H9 (cell line): ENCODE measurements around the gene SLC2A8. TPM values are rescaled to one million over a fixed set of nuclear protein-coding genes. Genes with fewer than 3 reads are reported as not detected.

Source experiments
- DNase-seq: peaks from one replicate; pipeline ENCODE4 v3.0.0-alpha.2; 2017
- H2AFZ ChIP-seq: one replicate; pipeline ENCODE4 v1.6.1; 2013; ENCODE audit warnings: mild to moderate bottlenecking, low read length, control low read depth, moderate library complexity
- H2AK5ac ChIP-seq: 2 replicates; pipeline ENCODE4 v1.6.1; 2013; ENCODE audit warnings: low read length, control low read depth, mixed read lengths; ENCODE audit not compliant: insufficient read length
- H2BK120ac ChIP-seq: one replicate; pipeline ENCODE4 v1.6.1; 2013; ENCODE audit warnings: low read depth, mild to moderate bottlenecking, low read length, control low read depth, inconsistent platforms; ENCODE audit not compliant: poor library complexity, severe bottlenecking
- H2BK12ac ChIP-seq: 2 replicates; pipeline ENCODE4 v1.6.1; 2013; ENCODE audit warnings: low read length, control low read depth, mixed read lengths, low read depth; ENCODE audit not compliant: insufficient read length
- H2BK15ac ChIP-seq: 2 replicates; pipeline ENCODE4 v1.6.1; 2013; ENCODE audit warnings: low read depth, low read length, control low read depth
- H2BK20ac ChIP-seq: one replicate; pipeline ENCODE4 v1.6.1; 2013; ENCODE audit warnings: low read depth, mild to moderate bottlenecking, low read length, control low read depth, inconsistent platforms; ENCODE audit not compliant: poor library complexity, severe bottlenecking
- H2BK5ac ChIP-seq: 2 replicates; pipeline ENCODE4 v1.6.1; 2013; ENCODE audit warnings: low read length, control low read depth, mixed read lengths; ENCODE audit not compliant: insufficient read length
- H3K14ac ChIP-seq: 2 replicates; pipeline ENCODE4 v1.6.1; 2013; ENCODE audit warnings: low read length, control low read depth; ENCODE audit not compliant: insufficient read depth
- H3K18ac ChIP-seq: 2 replicates; pipeline ENCODE4 v1.6.1; 2013; ENCODE audit warnings: low read depth, mild to moderate bottlenecking, mixed read lengths, low read length, control low read depth; ENCODE audit not compliant: insufficient read length
- H3K23ac ChIP-seq: 2 replicates; pipeline ENCODE4 v1.6.1; 2013; ENCODE audit warnings: low read length, control low read depth, mixed read lengths, low read depth; ENCODE audit not compliant: insufficient read length
- H3K23me2 ChIP-seq: 2 replicates; pipeline ENCODE4 v1.6.1; 2013; ENCODE audit warnings: low read depth, mild to moderate bottlenecking, mixed read lengths, low read length, control low read depth; ENCODE audit not compliant: insufficient read length, poor library complexity, severe bottlenecking
- H3K27ac ChIP-seq: 2 replicates; pipeline ENCODE4 v1.5.1; 2013; ENCODE audit warnings: low read length, control low read depth, mixed read lengths, low read depth; ENCODE audit not compliant: insufficient read length
- H3K27me3 ChIP-seq: 2 replicates; pipeline ENCODE4 v1.6.1; 2013; ENCODE audit warnings: low read length, control low read depth, inconsistent platforms; ENCODE audit not compliant: insufficient read depth
- H3K4ac ChIP-seq: 2 replicates; pipeline ENCODE4 v1.6.1; 2013; ENCODE audit warnings: low read depth, mild to moderate bottlenecking, control low read depth, inconsistent platforms, low read length, moderate library complexity
- H3K4me1 ChIP-seq: 2 replicates; pipeline ENCODE4 v1.6.1; 2013; ENCODE audit warnings: low read length, control low read depth, inconsistent platforms; ENCODE audit not compliant: insufficient read depth
- H3K4me2 ChIP-seq: 2 replicates; pipeline ENCODE4 v1.6.1; 2013; ENCODE audit warnings: low read length, control low read depth, mixed read lengths; ENCODE audit not compliant: insufficient read length, insufficient read depth
- H3K56ac ChIP-seq: 2 replicates; pipeline ENCODE4 v1.6.1; 2013; ENCODE audit warnings: low read depth, mild to moderate bottlenecking, mixed read lengths, low read length, control low read depth; ENCODE audit not compliant: insufficient read length
- H3K79me1 ChIP-seq: 2 replicates; pipeline ENCODE4 v1.6.1; 2013; ENCODE audit warnings: low read depth, mild to moderate bottlenecking, moderate library complexity, low read length, control low read depth, inconsistent platforms; ENCODE audit not compliant: insufficient read depth, poor library complexity, severe bottlenecking
- H3K79me2 ChIP-seq: 2 replicates; pipeline ENCODE4 v1.6.1; 2013; ENCODE audit warnings: low read length, control low read depth, inconsistent platforms; ENCODE audit not compliant: insufficient read depth
- H3K9ac ChIP-seq: 2 replicates; pipeline ENCODE4 v1.6.1; 2013; ENCODE audit warnings: low read length, control low read depth, mixed read lengths; ENCODE audit not compliant: insufficient read length; ENCODE audit errors: extremely low read depth
- H3K9me3 ChIP-seq: one replicate; pipeline ENCODE4 v1.6.1; 2013; ENCODE audit warnings: low read depth, low read length, inconsistent platforms; ENCODE audit not compliant: control insufficient read depth
- H3T11ph ChIP-seq: one replicate; pipeline ENCODE4 v1.6.1; 2013; ENCODE audit warnings: mild to moderate bottlenecking, low read length, control low read depth, inconsistent platforms
- H4K20me1 ChIP-seq: one replicate; pipeline ENCODE4 v1.6.1; 2013; ENCODE audit not compliant: control insufficient read depth, insufficient read length, insufficient read depth
- H4K5ac ChIP-seq: 2 replicates; pipeline ENCODE4 v1.6.1; 2013; ENCODE audit warnings: low read depth, mild to moderate bottlenecking, mixed read lengths, low read length, control low read depth; ENCODE audit not compliant: insufficient read length
- H4K8ac ChIP-seq: replicated peaks from 2 replicates; pipeline ENCODE4 v1.6.1; 2013; ENCODE audit warnings: low read length, control low read depth, mixed read lengths, low read depth; ENCODE audit not compliant: insufficient read length
- H4K91ac ChIP-seq: 2 replicates; pipeline ENCODE4 v1.6.1; 2013; ENCODE audit warnings: low read depth, mild to moderate bottlenecking, moderate library complexity, mixed read lengths, low read length, control low read depth; ENCODE audit not compliant: insufficient read length
- H3K27ac Mint-ChIP-seq, 3 experiments: 2 replicates in 2 of 3; 3 replicates in 1 of 3; pipeline ENCODE4 v1.8.0; 2020 to 2021; ENCODE audit warnings: mixed read lengths in 3 of 3, mild to moderate bottlenecking in 1 of 3, moderate library complexity in 1 of 3
- H3K27me3 Mint-ChIP-seq: 2 replicates; pipeline ENCODE4 v1.8.0; 2021; ENCODE audit warnings: low read depth, mild to moderate bottlenecking, moderate library complexity, mixed read lengths
- H3K36me3 Mint-ChIP-seq, 3 experiments: 2 replicates in 2 of 3; 3 replicates in 1 of 3; pipeline ENCODE4 v1.8.0; 2020 to 2021; ENCODE audit warnings: low read depth in 3 of 3, mixed read lengths in 3 of 3; ENCODE audit not compliant: insufficient read depth in 1 of 3
- H3K4me1 Mint-ChIP-seq, 2 experiments: 2 replicates each; pipeline ENCODE4 v1.8.0; 2020; ENCODE audit warnings: mixed read lengths in 2 of 2
- H3K4me3 Mint-ChIP-seq, 2 experiments: 2 replicates in 1 of 2; 3 replicates in 1 of 2; pipeline ENCODE4 v1.8.0; 2020 to 2021; ENCODE audit warnings: mild to moderate bottlenecking in 2 of 2, mixed read lengths in 2 of 2, moderate library complexity in 1 of 2
- H3K9me3 Mint-ChIP-seq, 2 experiments: 2 replicates in 1 of 2; 3 replicates in 1 of 2; pipeline ENCODE4 v1.8.0; 2020; ENCODE audit warnings: mild to moderate bottlenecking in 2 of 2, mixed read lengths in 2 of 2, moderate library complexity in 1 of 2
- CTCF ChIP-seq: fragments of 200-600 bp; sonication (generic); conservative IDR thresholded peaks from 3 replicates; pipeline ENCODE4 v1.8.0; 2021; ENCODE audit warnings: antibody characterized with exemption, mild to moderate bottlenecking
- WGBS: extraction: QIAGEN DNeasy Blood & Tissue Kit; methylation state at CpG from one replicate; pipeline ENCODE4 v1.1.7; 2013; ENCODE audit warnings: missing lambda C conversion rate, low lambda C conversion rate, mixed read lengths; ENCODE audit not compliant: insufficient read length; ENCODE audit errors: extremely low coverage; 5-methylcytosine and 5-hydroxymethylcytosine counted together
- total RNA-seq: library from RNA; stranded (reverse); gene quantifications from 2 replicates; pipeline ENCODE4 v1.2.1, GENCODE V29; 2021

SLC2A8 gene
- total RNA-seq, 1 experiment from 2014 or later, result 38.3 TPM

GRCh38 chr9:127388037-127388855 lies 8.7 kb upstream of the SLC2A8 start:
- no peaks in the 10 kb centered on the region; the same call in 1 of the 2 replicates for H3K4me1 ChIP-seq
- H3K56ac ChIP-seq, result no peak overlapping the region
- no peak overlapping the region for H3K27ac ChIP-seq
- no peaks in the 10 kb centered on the region for H3K79me2 ChIP-seq
- H3K4me3 Mint-ChIP-seq, result no peak overlapping the region
- H4K91ac ChIP-seq, result no peak overlapping the region
- H3K14ac ChIP-seq, result no peak overlapping the region
- no peak overlapping the region for H4K8ac ChIP-seq
- H3K27ac Mint-ChIP-seq, result no peak overlapping the region; a peak in 2 of 7 replicates
- H3K23ac ChIP-seq, result no peak overlapping the region
- no peak overlapping the region for H3K18ac ChIP-seq
- no CpG with 5 or more reads among the region's 10 CpGs for WGBS
- no peak overlapping the region for H2AK5ac ChIP-seq
- no peaks in the 10 kb centered on the region for H3K36me3 Mint-ChIP-seq
- H3K4me1 Mint-ChIP-seq, result peaks cover 15 to 27% of the 10 kb centered on the region in 2 experiments
- H2BK5ac ChIP-seq, result no peak overlapping the region
- H4K20me1 ChIP-seq, result no peaks in the 10 kb centered on the region
- H3K23me2 ChIP-seq, result no peaks in the 10 kb centered on the region
- DNase-seq, result no peak
- H3K9ac ChIP-seq, result no peak overlapping the region
- no peak overlapping the region for H2BK12ac ChIP-seq
- H2BK20ac ChIP-seq, result no peak overlapping the region
- no peaks in the 10 kb centered on the region for H3K9me3 ChIP-seq
- H3K79me1 ChIP-seq, result no peaks in the 10 kb centered on the region
- H3K4me2 ChIP-seq, result no peak overlapping the region
- no peak overlapping the region for H2BK120ac ChIP-seq
- H3T11ph ChIP-seq, result no peak overlapping the region
- H3K4ac ChIP-seq, result no peak overlapping the region
- H3K27me3 Mint-ChIP-seq, result peaks cover 14% of the 10 kb centered on the region; the same call in 1 of the 2 replicates
- TF ChIP-seq CTCF, result no peak
- no peak overlapping the region for H2BK15ac ChIP-seq
- no peak overlapping the region for H4K5ac ChIP-seq
- 0 out of 2 replicates have a peak, but pooled peaks cover 2% of the 10 kb centered on the region for H3K27me3 ChIP-seq
- H2AFZ ChIP-seq, result no peak overlapping the region
- H3K9me3 Mint-ChIP-seq, result no peaks in the 10 kb centered on the region
